Left ventricle myocardium inferior (tissue), 1 donor: Measurements from ENCODE around the gene KCNMA1. TPM values are rescaled to one million over a fixed set of nuclear protein-coding genes. Genes with fewer than 3 reads are reported as not detected.

Experiments used
- DNase-seq: peaks from one replicate; pipeline ENCODE4 v3.0.0-alpha.2; 2020
- H3K27ac ChIP-seq: fragments of 200-600 bp; replicated peaks from 2 replicates; pipeline ENCODE4 v1.8.0; 2021
- H3K27me3 ChIP-seq: fragments of 200-600 bp; 2 replicates; pipeline ENCODE4 v1.8.0; 2021; ENCODE audit warnings: low read depth
- H3K36me3 ChIP-seq: fragments of 200-600 bp; 2 replicates; pipeline ENCODE4 v1.8.0; 2021
- H3K4me1 ChIP-seq: fragments of 200-600 bp; 2 replicates; pipeline ENCODE4 v1.8.0; 2021
- H3K4me3 ChIP-seq: fragments of 200-600 bp; 2 replicates; pipeline ENCODE4 v1.8.0; 2021; ENCODE audit warnings: mild to moderate bottlenecking, moderate library complexity
- H3K9me3 ChIP-seq: fragments of 200-600 bp; replicated peaks from 2 replicates; pipeline ENCODE4 v1.8.0; 2021
- CTCF ChIP-seq: fragments of 200-600 bp; IDR thresholded peaks from 2 replicates; pipeline ENCODE4 v1.8.0; 2021; ENCODE audit warnings: antibody characterized with exemption, mild to moderate bottlenecking, borderline replicate concordance
- intact Hi-C: fragments of 100-400 bp; cut with micrococcal nuclease; formaldehyde crosslinking; loops from one replicate; pipeline ENCODE4 v1.11.0; 2022
- total RNA-seq: library from RNA; stranded (reverse); fragmentation: NEBNext Ultra II Directional; extraction: Animal tissue kit (Norgen Biotek cat#: 25700); gene quantifications from one replicate; pipeline ENCODE4 v1.2.1, GENCODE V29; 2021
- donor health status: DM: no; HTN: yes; CAD: no; lungs with severe emphysema.

Gene KCNMA1
- total RNA-seq, 1 donor from 2014 or later = 1.8 TPM

DNA sequence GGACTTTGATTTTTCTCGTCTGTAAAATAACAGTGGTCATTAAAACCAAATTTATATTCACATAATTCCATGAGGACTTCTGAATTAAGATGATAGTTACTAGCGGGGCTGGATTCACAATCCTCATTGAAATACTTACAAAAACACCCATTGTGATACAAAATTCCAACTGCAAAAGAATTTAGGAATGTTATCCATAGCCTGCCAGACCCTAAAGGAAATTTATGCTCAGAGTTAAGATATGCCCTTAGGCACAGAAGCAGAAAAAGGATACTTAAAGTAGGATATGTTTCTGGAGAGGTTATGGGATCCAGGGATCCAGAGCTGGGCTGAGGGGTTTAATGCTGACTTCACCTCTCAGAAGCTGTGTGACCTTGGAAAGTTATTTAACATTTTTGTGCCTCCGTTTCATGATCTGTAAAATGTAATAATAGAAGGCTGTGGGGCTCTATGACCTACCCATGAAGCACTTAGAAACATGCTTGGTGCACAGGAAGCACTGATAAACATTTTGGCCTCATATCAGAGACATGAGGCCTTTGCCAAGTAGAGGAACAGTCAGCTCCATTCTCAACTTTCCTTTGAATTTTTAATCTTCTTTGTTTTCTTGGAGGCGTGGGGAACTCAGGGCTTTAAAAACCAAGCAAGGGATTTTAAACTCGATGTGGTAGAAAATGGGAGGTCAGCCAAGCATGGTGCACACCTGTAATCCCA is 744.7 kb downstream of the KCNMA1 start:
- H3K4me1 ChIP-seq = peaks cover 8% of the 10 kb centered on the region
- TF ChIP-seq CTCF = no peak
- H3K4me3 ChIP-seq = no peak overlapping the region
- intact Hi-C loops = no loop called here
- no peaks in the 10 kb centered on the region for H3K27me3 ChIP-seq
- H3K36me3 ChIP-seq = no peaks in the 10 kb centered on the region
- no peak for DNase-seq
- H3K9me3 ChIP-seq = peaks cover 9% of the 10 kb centered on the region
- H3K27ac ChIP-seq = no peak overlapping the region

DNA sequence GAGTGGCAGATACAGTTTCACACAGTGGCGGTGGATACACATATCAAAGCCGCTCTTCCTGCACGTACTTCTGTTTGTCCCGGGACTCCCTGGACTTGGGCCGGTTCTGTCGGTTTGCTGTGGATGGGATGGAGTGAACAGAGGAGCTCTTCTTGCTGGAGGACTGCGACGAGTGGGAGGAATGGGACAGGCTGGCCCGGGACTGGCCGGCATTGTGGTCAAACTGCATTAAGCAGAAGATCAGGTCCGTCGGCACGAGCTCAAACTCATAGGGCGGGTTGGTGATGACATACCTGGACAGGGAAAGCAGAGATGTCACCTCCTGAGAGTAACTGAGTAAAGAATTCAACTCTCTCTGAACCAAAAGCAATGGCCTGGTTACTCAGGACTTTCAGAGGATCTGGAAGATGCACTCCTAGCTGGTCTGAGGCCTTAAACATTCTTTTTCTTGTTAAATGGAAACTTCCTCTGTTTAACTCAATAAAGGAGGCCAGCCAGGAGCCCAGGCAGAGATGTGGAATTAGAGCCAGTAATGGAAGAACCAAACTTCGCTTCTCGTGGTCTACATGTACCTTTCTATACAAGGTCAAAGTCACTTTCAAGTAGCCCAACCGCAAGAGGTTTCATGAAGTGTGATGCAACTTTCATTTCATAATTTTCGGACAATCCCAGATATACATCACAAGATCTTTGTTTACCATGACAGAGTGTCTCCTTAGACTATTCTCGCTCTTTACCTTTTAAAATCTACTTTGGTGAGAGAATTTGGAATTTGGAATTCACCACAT is 750.2 kb downstream of the KCNMA1 start:
- no peak overlapping the region for H3K4me3 ChIP-seq
- H3K27ac ChIP-seq = peak overlapping the region; percentile 62
- no peak for DNase-seq
- no peak for TF ChIP-seq CTCF
- H3K36me3 ChIP-seq = no peaks in the 10 kb centered on the region
- H3K4me1 ChIP-seq = peaks cover 17% of the 10 kb centered on the region
- no peaks in the 10 kb centered on the region for H3K27me3 ChIP-seq
- intact Hi-C loops = no loop called here
- no peaks in the 10 kb centered on the region for H3K9me3 ChIP-seq

DNA sequence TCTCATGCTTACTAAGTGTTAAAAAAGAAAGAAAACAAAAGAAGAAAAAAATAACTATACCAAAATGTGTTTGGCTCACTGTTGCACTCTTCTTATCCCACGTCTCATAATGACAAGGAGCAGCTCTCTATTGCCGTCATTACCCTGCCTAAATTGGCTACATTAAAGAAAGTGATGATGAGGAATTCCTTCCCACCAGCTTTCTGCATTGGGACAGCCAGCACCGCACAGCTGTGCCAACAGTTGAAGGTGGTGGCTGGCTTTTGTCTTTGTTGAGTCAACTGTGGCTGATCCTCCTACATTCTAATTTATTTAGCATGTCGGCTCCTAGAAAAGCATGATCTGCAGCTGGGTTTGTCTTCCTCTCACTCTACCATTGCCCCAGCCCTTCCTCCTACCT is 751.8 kb downstream of the KCNMA1 start:
- peaks cover 28% of the 10 kb centered on the region for H3K4me1 ChIP-seq
- no peaks in the 10 kb centered on the region for H3K36me3 ChIP-seq
- DNase-seq = peak; percentile 26
- peak overlapping the region; percentile 62 for H3K27ac ChIP-seq
- H3K27me3 ChIP-seq = peaks cover 6% of the 10 kb centered on the region
- intact Hi-C loops = no loop called here
- H3K9me3 ChIP-seq = no peaks in the 10 kb centered on the region
- H3K4me3 ChIP-seq = no peak overlapping the region
- no peak for TF ChIP-seq CTCF

GRCh38 chr10:76884673-76885275 is 752.8 kb downstream of the KCNMA1 start:
- Histone ChIP-seq H3K4me3 (no peak overlapping the region), H3K27ac (no peak overlapping the region), H3K36me3 (no peaks in the 10 kb centered on the region), H3K4me1 (peaks cover 28% of the 10 kb centered on the region), H3K9me3 (no peaks in the 10 kb centered on the region), H3K27me3 (peaks cover 7% of the 10 kb centered on the region)
- TF ChIP-seq CTCF = no peak
- DNase-seq = no peak
- intact Hi-C loops = no loop called here

DNA sequence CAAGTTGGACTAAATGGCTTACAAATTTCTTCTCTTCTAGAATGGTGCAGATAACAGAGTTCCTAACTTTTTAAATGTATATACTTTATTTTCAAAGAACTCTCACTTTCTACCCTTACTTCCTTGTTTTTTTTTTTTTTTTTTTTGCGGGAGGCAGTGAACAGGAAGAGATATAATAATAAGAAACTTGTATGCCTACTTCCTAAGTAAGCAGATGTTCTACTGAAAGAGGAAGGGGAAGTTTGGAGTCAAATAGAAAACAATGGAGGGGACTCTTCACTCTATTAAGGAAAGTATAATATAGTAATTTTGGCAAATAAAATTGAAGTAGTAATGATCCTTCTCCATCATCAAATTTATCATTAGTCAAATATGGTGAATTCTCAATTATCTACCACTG is 754.0 kb downstream of the KCNMA1 start:
- Histone ChIP-seq H3K27me3 (peaks cover 7% of the 10 kb centered on the region), H3K36me3 (no peaks in the 10 kb centered on the region), H3K9me3 (no peaks in the 10 kb centered on the region), H3K27ac (no peak overlapping the region), H3K4me1 (peaks cover 28% of the 10 kb centered on the region), H3K4me3 (no peak overlapping the region)
- no peak for DNase-seq
- intact Hi-C loops = no loop called here
- TF ChIP-seq CTCF = no peak
